ENCODE results near the gene LOXL1. TPM values are rescaled to one million over a fixed set of nuclear protein-coding genes. Genes with fewer than 3 reads are reported as not detected.

Gene LOXL1
- total and polyA plus RNA-seq, 9 of the 15 experiments (the other 6 are each of a cell fraction or from before 2014, with no cell fraction given), result 0.14 TPM; not detected in 8

GRCh38 chr15:73908030-73908821 lies 18.0 kb upstream of the LOXL1 start (continued):
- TF ChIP-seq ETS1 (conservative IDR thresholded peaks at IDR 0.05; ENCODE audit: control insufficient read depth, low read depth, low read length) (no peak), SMC3 (conservative IDR thresholded peaks at IDR 0.05; ENCODE audit: insufficient read depth, low read depth, low read length) (peak; percentile 89), MBD1 (CRISPR knock-in tag; IDR thresholded peaks at IDR 0.05) (no peak), STAG1 (CRISPR knock-in tag; IDR thresholded peaks at IDR 0.05; ENCODE audit: borderline replicate concordance) (peak; percentile 50; the same call in 1 of the 2 replicates), ZKSCAN1 (IDR thresholded peaks at IDR 0.05; ENCODE audit: low read depth, low read length) (no peak), DLX4 (CRISPR knock-in tag; IDR thresholded peaks at IDR 0.05) (no peak), BACH1 (tag; IDR thresholded peaks at IDR 0.05) (no peak), XRCC5 (IDR thresholded peaks at IDR 0.05; ENCODE audit: low read depth, low read length) (no peak), FOXO4 (CRISPR knock-in tag; IDR thresholded peaks at IDR 0.05) (no peak), STAT5A (IDR thresholded peaks at IDR 0.05; ENCODE audit: borderline replicate concordance, low read length) (no peak), TFAM (CRISPR knock-in tag; conservative IDR thresholded peaks at IDR 0.05) (no peak), ZBTB12 (CRISPR knock-in tag; IDR thresholded peaks at IDR 0.05) (no peak), ZNF717 (CRISPR knock-in tag; IDR thresholded peaks at IDR 0.05) (no peak), ESRRA (IDR thresholded peaks at IDR 0.05; ENCODE audit: borderline replicate concordance, low read depth) (no peak), ZKSCAN8 (CRISPR knock-in tag; IDR thresholded peaks at IDR 0.05) (no peak), ZNF707 (CRISPR knock-in tag; conservative IDR thresholded peaks at IDR 0.05) (no peak), CTCF (IDR thresholded peaks at IDR 0.05 in 2 of 3, conservative IDR thresholded peaks at IDR 0.05 in 1 of 3; ENCODE audit: insufficient read depth in 2 of 3, low read depth in 1 of 3, low read length in 3 of 3) (peak; percentile 87 to 90 (median 88)), TFAP4 (CRISPR knock-in tag; IDR thresholded peaks at IDR 0.05; ENCODE audit: borderline replicate concordance) (peak; percentile 33; the same call in 1 of the 2 replicates)

Data from K562 (cell line).